IMR-90 (cell line): Measurements from ENCODE around the gene CDCP2. TPM values are rescaled to one million over a fixed set of nuclear protein-coding genes. Genes with fewer than 3 reads are reported as not detected.

Experiments used
- ATAC-seq: fragments of 200-7000 bp; cut with Tn5 transposase; 2 replicates; pipeline ENCODE4 v1.9.1; 2020; ENCODE audit warnings: low read depth, mild to moderate bottlenecking, moderate library complexity
- BruUV-seq: library from RNA; stranded (reverse); fragments of 400-500 nt; replicated peaks from 2 replicates; lab custom pipeline; 2021; lab: Mats Ljungman, UMichigan
- CTCF ChIA-PET: fragments of 300-600 bp; formaldehyde crosslinking; extraction: SDS; loops from one replicate; lab custom pipeline; 2021; ENCODE audit warnings: antibody characterized with exemption; lab: Yijun Ruan, JAX
- POLR2A ChIA-PET: fragments of 300-600 bp; sonication (Branson Sonifier 250); formaldehyde crosslinking; loops from one replicate; lab custom pipeline; 2022; ENCODE audit warnings: antibody characterized with exemption; ENCODE audit not compliant: unreplicated experiment; lab: Charles Lee
- DNase-seq: peaks from one replicate; pipeline ENCODE4 v3.0.0; 2013
- H2AFZ ChIP-seq: replicated peaks from 2 replicates; pipeline ENCODE3; 2013; ENCODE audit warnings: low read length, mild to moderate bottlenecking; ENCODE audit not compliant: poor library complexity
- H2AK5ac ChIP-seq: 2 replicates; pipeline ENCODE4 v1.6.1; 2013; ENCODE audit warnings: low read depth, low read length, inconsistent platforms
- H2AK9ac ChIP-seq: replicated peaks from 2 replicates; pipeline ENCODE3; 2013; ENCODE audit warnings: mild to moderate bottlenecking, low read depth, low read length, moderate library complexity; ENCODE audit not compliant: poor library complexity
- H2BK120ac ChIP-seq: 2 replicates; pipeline ENCODE4 v1.6.1; 2013; ENCODE audit warnings: low read depth, low read length, inconsistent platforms
- H2BK15ac ChIP-seq: 3 replicates; pipeline ENCODE4 v1.6.1; 2013; ENCODE audit warnings: low read depth, low read length, inconsistent platforms
- H2BK20ac ChIP-seq: 2 replicates; pipeline ENCODE4 v1.6.1; 2013; ENCODE audit warnings: low read depth, mild to moderate bottlenecking, inconsistent platforms, low read length, moderate library complexity
- H2BK5ac ChIP-seq: 2 replicates; pipeline ENCODE4 v1.6.1; 2013; ENCODE audit warnings: mild to moderate bottlenecking, low read depth, low read length, inconsistent platforms; ENCODE audit not compliant: poor library complexity, severe bottlenecking
- H3K14ac ChIP-seq: replicated peaks from 2 replicates; pipeline ENCODE4 v1.6.1; 2013; ENCODE audit warnings: low read depth, low read length, inconsistent platforms
- H3K18ac ChIP-seq: 2 replicates; pipeline ENCODE4 v1.6.1; 2013; ENCODE audit warnings: low read depth, low read length, control low read depth
- H3K23ac ChIP-seq: 2 replicates; pipeline ENCODE4 v1.6.1; 2013; ENCODE audit warnings: low read depth, low read length, inconsistent platforms
- H3K27ac ChIP-seq: 2 replicates; pipeline ENCODE4 v1.5.1; 2013; ENCODE audit warnings: mild to moderate bottlenecking, control low read depth, low read length; ENCODE audit not compliant: insufficient read depth
- H3K27me3 ChIP-seq: 2 replicates; pipeline ENCODE4 v1.6.1; 2013; ENCODE audit warnings: low read length; ENCODE audit not compliant: control insufficient read depth, insufficient read depth
- H3K36me3 ChIP-seq: 2 replicates; pipeline ENCODE4 v1.6.1; 2013; ENCODE audit warnings: low read length, mixed read lengths; ENCODE audit not compliant: control insufficient read depth, insufficient read depth
- H3K4ac ChIP-seq: 2 replicates; pipeline ENCODE4 v1.6.1; 2013; ENCODE audit warnings: low read depth, low read length, inconsistent platforms
- H3K4me1 ChIP-seq: 2 replicates; pipeline ENCODE4 v1.6.1; 2013; ENCODE audit warnings: low read length, mixed read lengths; ENCODE audit not compliant: control insufficient read depth, insufficient read depth
- H3K4me2 ChIP-seq: 2 replicates; pipeline ENCODE4 v1.6.1; 2013; ENCODE audit warnings: low read depth, mild to moderate bottlenecking, control low read depth, low read length, moderate library complexity
- H3K4me3 ChIP-seq: 2 replicates; pipeline ENCODE4 v1.5.1; 2013; ENCODE audit warnings: low read depth, mild to moderate bottlenecking, control low read depth, low read length, moderate library complexity; ENCODE audit not compliant: insufficient read depth
- H3K56ac ChIP-seq: 2 replicates; pipeline ENCODE4 v1.6.1; 2013; ENCODE audit warnings: low read length, inconsistent platforms; ENCODE audit not compliant: insufficient read depth; ENCODE audit errors: extremely low read depth
- H3K79me1 ChIP-seq, 2 experiments: 2 replicates each; pipeline ENCODE4 v1.6.1; 2013; ENCODE audit warnings: low read length in 2 of 2, inconsistent platforms in 1 of 2, low read depth in 1 of 2
- H3K9ac ChIP-seq: 2 replicates; pipeline ENCODE4 v1.6.1; 2013; ENCODE audit warnings: low read depth, low read length, control low read depth
- H3K9me1 ChIP-seq: 2 replicates; pipeline ENCODE4 v1.6.1; 2013; ENCODE audit warnings: low read length, inconsistent platforms; ENCODE audit not compliant: insufficient read depth
- H3K9me3 ChIP-seq: 2 replicates; pipeline ENCODE4 v1.6.1; 2013; ENCODE audit warnings: low read length; ENCODE audit not compliant: control insufficient read depth, insufficient read depth
- H4K20me1 ChIP-seq: 2 replicates; pipeline ENCODE4 v1.6.1; 2013; ENCODE audit warnings: low read length, inconsistent platforms; ENCODE audit not compliant: insufficient read depth
- H4K5ac ChIP-seq: 2 replicates; pipeline ENCODE4 v1.6.1; 2013; ENCODE audit warnings: mild to moderate bottlenecking, low read depth, low read length, control low read depth
- H4K8ac ChIP-seq, 2 experiments: 2 replicates each; pipeline ENCODE4 v1.6.1; 2013; ENCODE audit warnings: low read depth in 2 of 2, low read length in 2 of 2, control low read depth in 1 of 2, inconsistent platforms in 1 of 2
- H4K91ac ChIP-seq: 2 replicates; pipeline ENCODE4 v1.6.1; 2013; ENCODE audit warnings: low read depth, low read length, inconsistent platforms; ENCODE audit not compliant: insufficient read depth
- BHLHE40 ChIP-seq: fragments of 150-350 bp; IDR thresholded peaks from 2 replicates; pipeline ENCODE4 v1.6.1; 2016; ENCODE audit warnings: mild to moderate bottlenecking, low read depth, low read length
- CHD1 ChIP-seq: IDR thresholded peaks from 2 replicates; pipeline ENCODE4 v1.6.1; 2012; ENCODE audit warnings: low read depth, low read length, improper control_type of control experiment
- MAFK ChIP-seq: IDR thresholded peaks from 2 replicates; pipeline ENCODE4 v1.6.1; 2012; ENCODE audit warnings: low read depth, low read length, improper control_type of control experiment
- MAZ ChIP-seq: IDR thresholded peaks from 2 replicates; pipeline ENCODE4 v1.6.1; 2012; ENCODE audit warnings: low read depth, mild to moderate bottlenecking, low read length, improper control_type of control experiment, moderate library complexity, borderline replicate concordance
- MXI1 ChIP-seq: IDR thresholded peaks from 2 replicates; pipeline ENCODE4 v1.6.1; 2012; ENCODE audit warnings: low read depth, mild to moderate bottlenecking, low read length, moderate library complexity, borderline replicate concordance
- POLR2A ChIP-seq: IDR thresholded peaks from 2 replicates; pipeline ENCODE4 v1.6.1; 2012; ENCODE audit warnings: mild to moderate bottlenecking, low read depth, low read length
- RAD21 ChIP-seq: IDR thresholded peaks from 2 replicates; pipeline ENCODE4 v1.6.1; 2012; ENCODE audit warnings: low read length, improper control_type of control experiment
- RCOR1 ChIP-seq: IDR thresholded peaks from 2 replicates; pipeline ENCODE4 v1.6.1; 2012; ENCODE audit warnings: mild to moderate bottlenecking, low read length, improper control_type of control experiment; ENCODE audit not compliant: insufficient replicate concordance
- SMC3 ChIP-seq: fragments of 150-350 bp; IDR thresholded peaks from 2 replicates; pipeline ENCODE4 v1.6.1; 2016; ENCODE audit warnings: low read depth, mild to moderate bottlenecking, antibody characterized with exemption, low read length, moderate library complexity
- WGBS, 2 experiments: methylation state at CpG; one replicate each; pipeline versions ENCODE4 v1.1.5 to v1.1.7; 2013; ENCODE audit warnings: missing lambda C conversion rate in 2 of 2; ENCODE audit not compliant: insufficient read length in 1 of 2; ENCODE audit errors: extremely low coverage in 2 of 2; 5-methylcytosine and 5-hydroxymethylcytosine counted together
- dilution Hi-C: fragments of 300-500 bp; cut with HindIII; formaldehyde crosslinking; loops from one replicate; pipeline ENCODE4 v1.14.3; 2018; ENCODE audit warnings: low sequenced_read_pairs; ENCODE audit not compliant: unreplicated experiment
- in situ Hi-C: fragments of 300-500 bp; cut with MboI; formaldehyde crosslinking; loops from 3 replicates; pipeline ENCODE4 v1.14.3; 2019; ENCODE audit warnings: low sequenced_read_pairs, inconsistent platforms, mixed read lengths
- intact Hi-C: fragments of 100-400 bp; cut with micrococcal nuclease; formaldehyde crosslinking; loops from 2 replicates; pipeline ENCODE4 v1.10.0; 2022
- polyA plus RNA-seq, 3 experiments: library from polyadenylated mRNA; depleted of rRNA; stranded (reverse); fragments of >200 nt; gene quantifications; 2 replicates each; pipeline ENCODE4 v1.2.3, GENCODE V29; 2012; ENCODE audit warnings: low replicate concordance in 1 of 3
- total RNA-seq: library from RNA; depleted of rRNA; stranded (reverse); fragments of >200 nt; gene quantifications from 2 replicates; pipeline ENCODE4 v1.2.3, GENCODE V29; 2012
- TF ChIP-seq, protein P1 (sequence below): fragments of 150-350 bp; IDR thresholded peaks from 2 replicates; pipeline ENCODE4 v1.6.1; 2016; ENCODE audit warnings: low read depth, mild to moderate bottlenecking, low read length, moderate library complexity, borderline replicate concordance

CDCP2 gene
- total and polyA plus RNA-seq, 2 of the 4 experiments (the other 2 are of a cell fraction) = not detected

DNA sequence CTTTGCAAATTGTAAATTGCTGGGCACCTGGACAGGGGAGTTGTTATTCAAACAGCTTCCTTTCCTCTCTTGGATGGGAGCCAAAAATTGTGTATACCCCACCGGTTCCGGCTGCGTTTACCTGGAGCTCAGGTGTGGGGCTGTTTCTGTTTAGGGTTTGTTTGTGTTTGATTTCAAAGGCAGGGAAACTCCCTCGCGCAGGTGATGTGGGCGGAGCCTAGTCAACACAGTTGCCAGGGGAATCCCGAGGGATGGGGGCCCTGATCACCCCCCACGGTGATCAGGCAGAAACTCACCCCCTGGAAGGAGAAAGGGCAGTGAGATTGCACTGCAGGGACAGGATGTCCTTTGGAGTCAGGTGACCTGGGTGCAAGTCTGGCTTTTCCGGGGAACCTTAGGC lies 28.3 kb downstream of the CDCP2 start:
- no peak overlapping the region for H2BK20ac ChIP-seq
- no peak overlapping the region for H2AK5ac ChIP-seq
- no peak for TF ChIP-seq MAFK
- no peak for TF ChIP-seq RAD21
- TF ChIP-seq, protein P1, sequence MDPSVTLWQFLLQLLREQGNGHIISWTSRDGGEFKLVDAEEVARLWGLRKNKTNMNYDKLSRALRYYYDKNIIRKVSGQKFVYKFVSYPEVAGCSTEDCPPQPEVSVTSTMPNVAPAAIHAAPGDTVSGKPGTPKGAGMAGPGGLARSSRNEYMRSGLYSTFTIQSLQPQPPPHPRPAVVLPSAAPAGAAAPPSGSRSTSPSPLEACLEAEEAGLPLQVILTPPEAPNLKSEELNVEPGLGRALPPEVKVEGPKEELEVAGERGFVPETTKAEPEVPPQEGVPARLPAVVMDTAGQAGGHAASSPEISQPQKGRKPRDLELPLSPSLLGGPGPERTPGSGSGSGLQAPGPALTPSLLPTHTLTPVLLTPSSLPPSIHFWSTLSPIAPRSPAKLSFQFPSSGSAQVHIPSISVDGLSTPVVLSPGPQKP = no peak
- no peak for TF ChIP-seq MXI1
- TF ChIP-seq SMC3 = no peak
- no peak for TF ChIP-seq BHLHE40
- no peak for TF ChIP-seq POLR2A
- no peak for TF ChIP-seq MAZ
- TF ChIP-seq RCOR1 = no peak
- no peak for TF ChIP-seq CHD1
- ATAC-seq (no peak), DNase-seq (no peak)
- no peaks in the 10 kb centered on the region for H3K9me3 ChIP-seq
- dilution Hi-C loops = no loop called here
- H2BK5ac ChIP-seq = no peak overlapping the region
- no peak overlapping the region for H2AK9ac ChIP-seq
- no peak overlapping the region for H4K5ac ChIP-seq
- H4K8ac ChIP-seq = no peak overlapping the region
- peaks cover 4% of the 10 kb centered on the region for H3K4me1 ChIP-seq
- no peaks in the 10 kb centered on the region; the same call in 1 of the 2 replicates for H4K20me1 ChIP-seq
- no peak overlapping the region for H3K4me2 ChIP-seq
- BruUV-seq = no TSS peak
- H3K23ac ChIP-seq = no peak overlapping the region
- no peak overlapping the region for H4K91ac ChIP-seq
- peaks cover 16% of the 10 kb centered on the region for H3K9me1 ChIP-seq
- CTCF ChIA-PET = interaction anchor here (0.6 kb wide), 1 partner anchor 201 kb away, joined by 3 read pairs; no protein-coding TSS in a partner anchor
- H2AFZ ChIP-seq = no peak overlapping the region
- peaks cover 2% of the 10 kb centered on the region; the same call in 1 of the 2 replicates for H3K27me3 ChIP-seq
- WGBS, 2 experiments = 83% methylated on average over 3 of the region's 9 CpGs; no CpG with 5 or more reads in 1 of the 2 experiments
- H3K4ac ChIP-seq = no peak overlapping the region
- peaks cover 0 to 6% of the 10 kb centered on the region in 2 experiments; a peak in 1 of 4 replicates for H3K79me1 ChIP-seq
- H3K56ac ChIP-seq = no peak overlapping the region
- no peak overlapping the region for H3K18ac ChIP-seq
- in situ Hi-C loops = loop anchor here (10.0 kb wide), 1 partner anchor 360 kb away; no protein-coding TSS in a partner anchor
- no peak overlapping the region for H3K9ac ChIP-seq
- POLR2A ChIA-PET = no interaction called here
- H3K36me3 ChIP-seq = no peaks in the 10 kb centered on the region
- H3K14ac ChIP-seq = no peak overlapping the region
- intact Hi-C loops = no loop called here
- no peak overlapping the region for H2BK120ac ChIP-seq
- H2BK15ac ChIP-seq = no peak overlapping the region
- H3K27ac ChIP-seq = no peak overlapping the region
- no peak overlapping the region for H3K4me3 ChIP-seq
